ENCODE data around the gene SERINC5.

DNA sequence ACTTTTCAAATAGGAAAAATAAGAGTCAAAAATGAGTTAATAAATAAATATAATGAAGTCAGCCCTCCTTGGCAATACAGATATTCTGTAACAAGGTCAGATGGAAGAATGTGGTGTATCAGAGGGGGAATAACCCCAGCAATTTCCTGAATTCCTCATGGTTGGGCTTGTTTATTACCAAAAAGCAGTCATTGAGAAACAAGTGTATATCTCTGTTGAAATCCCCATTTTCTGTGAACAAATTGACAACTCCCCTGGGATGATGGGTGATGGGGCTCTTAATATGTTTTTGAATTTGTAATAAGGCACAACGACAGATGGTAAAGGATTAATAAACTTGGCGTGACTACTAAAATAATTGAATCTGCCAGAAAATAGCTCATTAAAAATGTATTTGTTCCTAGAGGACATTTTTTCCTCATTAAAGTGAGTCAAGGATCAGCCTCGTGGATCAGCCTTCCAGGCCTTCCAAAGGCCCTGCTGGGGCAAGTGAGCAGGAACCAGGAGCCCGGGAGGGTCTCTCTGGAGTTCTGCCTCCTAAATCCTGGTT lies 186.5 kb downstream of the SERINC5 start:
- TF ChIP-seq, protein P1, sequence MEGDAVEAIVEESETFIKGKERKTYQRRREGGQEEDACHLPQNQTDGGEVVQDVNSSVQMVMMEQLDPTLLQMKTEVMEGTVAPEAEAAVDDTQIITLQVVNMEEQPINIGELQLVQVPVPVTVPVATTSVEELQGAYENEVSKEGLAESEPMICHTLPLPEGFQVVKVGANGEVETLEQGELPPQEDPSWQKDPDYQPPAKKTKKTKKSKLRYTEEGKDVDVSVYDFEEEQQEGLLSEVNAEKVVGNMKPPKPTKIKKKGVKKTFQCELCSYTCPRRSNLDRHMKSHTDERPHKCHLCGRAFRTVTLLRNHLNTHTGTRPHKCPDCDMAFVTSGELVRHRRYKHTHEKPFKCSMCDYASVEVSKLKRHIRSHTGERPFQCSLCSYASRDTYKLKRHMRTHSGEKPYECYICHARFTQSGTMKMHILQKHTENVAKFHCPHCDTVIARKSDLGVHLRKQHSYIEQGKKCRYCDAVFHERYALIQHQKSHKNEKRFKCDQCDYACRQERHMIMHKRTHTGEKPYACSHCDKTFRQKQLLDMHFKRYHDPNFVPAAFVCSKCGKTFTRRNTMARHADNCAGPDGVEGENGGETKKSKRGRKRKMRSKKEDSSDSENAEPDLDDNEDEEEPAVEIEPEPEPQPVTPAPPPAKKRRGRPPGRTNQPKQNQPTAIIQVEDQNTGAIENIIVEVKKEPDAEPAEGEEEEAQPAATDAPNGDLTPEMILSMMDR (IDR thresholded peaks at IDR 0.05): no peak
- TF ChIP-seq, protein P2, sequence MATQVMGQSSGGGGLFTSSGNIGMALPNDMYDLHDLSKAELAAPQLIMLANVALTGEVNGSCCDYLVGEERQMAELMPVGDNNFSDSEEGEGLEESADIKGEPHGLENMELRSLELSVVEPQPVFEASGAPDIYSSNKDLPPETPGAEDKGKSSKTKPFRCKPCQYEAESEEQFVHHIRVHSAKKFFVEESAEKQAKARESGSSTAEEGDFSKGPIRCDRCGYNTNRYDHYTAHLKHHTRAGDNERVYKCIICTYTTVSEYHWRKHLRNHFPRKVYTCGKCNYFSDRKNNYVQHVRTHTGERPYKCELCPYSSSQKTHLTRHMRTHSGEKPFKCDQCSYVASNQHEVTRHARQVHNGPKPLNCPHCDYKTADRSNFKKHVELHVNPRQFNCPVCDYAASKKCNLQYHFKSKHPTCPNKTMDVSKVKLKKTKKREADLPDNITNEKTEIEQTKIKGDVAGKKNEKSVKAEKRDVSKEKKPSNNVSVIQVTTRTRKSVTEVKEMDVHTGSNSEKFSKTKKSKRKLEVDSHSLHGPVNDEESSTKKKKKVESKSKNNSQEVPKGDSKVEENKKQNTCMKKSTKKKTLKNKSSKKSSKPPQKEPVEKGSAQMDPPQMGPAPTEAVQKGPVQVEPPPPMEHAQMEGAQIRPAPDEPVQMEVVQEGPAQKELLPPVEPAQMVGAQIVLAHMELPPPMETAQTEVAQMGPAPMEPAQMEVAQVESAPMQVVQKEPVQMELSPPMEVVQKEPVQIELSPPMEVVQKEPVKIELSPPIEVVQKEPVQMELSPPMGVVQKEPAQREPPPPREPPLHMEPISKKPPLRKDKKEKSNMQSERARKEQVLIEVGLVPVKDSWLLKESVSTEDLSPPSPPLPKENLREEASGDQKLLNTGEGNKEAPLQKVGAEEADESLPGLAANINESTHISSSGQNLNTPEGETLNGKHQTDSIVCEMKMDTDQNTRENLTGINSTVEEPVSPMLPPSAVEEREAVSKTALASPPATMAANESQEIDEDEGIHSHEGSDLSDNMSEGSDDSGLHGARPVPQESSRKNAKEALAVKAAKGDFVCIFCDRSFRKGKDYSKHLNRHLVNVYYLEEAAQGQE (IDR thresholded peaks at IDR 0.05; ENCODE audit: insufficient read depth in 1 of 2, low read depth in 2 of 2, low read length in 1 of 2): no peak
- TF ChIP-seq POLR2AphosphoS5 (IDR thresholded peaks at IDR 0.05; ENCODE audit: low read depth, low read length): no peak
- TF ChIP-seq SIN3A (IDR thresholded peaks at IDR 0.05; ENCODE audit: borderline replicate concordance, insufficient read depth, low read depth, low read length): no peak
- TF ChIP-seq TCF7L2 (IDR thresholded peaks at IDR 0.05; ENCODE audit: low read depth, low read length): no peak

Measured in Panc1 (cell line).